Measurements from ENCODE around the gene HABP2.

The HABP2 gene

DNA sequence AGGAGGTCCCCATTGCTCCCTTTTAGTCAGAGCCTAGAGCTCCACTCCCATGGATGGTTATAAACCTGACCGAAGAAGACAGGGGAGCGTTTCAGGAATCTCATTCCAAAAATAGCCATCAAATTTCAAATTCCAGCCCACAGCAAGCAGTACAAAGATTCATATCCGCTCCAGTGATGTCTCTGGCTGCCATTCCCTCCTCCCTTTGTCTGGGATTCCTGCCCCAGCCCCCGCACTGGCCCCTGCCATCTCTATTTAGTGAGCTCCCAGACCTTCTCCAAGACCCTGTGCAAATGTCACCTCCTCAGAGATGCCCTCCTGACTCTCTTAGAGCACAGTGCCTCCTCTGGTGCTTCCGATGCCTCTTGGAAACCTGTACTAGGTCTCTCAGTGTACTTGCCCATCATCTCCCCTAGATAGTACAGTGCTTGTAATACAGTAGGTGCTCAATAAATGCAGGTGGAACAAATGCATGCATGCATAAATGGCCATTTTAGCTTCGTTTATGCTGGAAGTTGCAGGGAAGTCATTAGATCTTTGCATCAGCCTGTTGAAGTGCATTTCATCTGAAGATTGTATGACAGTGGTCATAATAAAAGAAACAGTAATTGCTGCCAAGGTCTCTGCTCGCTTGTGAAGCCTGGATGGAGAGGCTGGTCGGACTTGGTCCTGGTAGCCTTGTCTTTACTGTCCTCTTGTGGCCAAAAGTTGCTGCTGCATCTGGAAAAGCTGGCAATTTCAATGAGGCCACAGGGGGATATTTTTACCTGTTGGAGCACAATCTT, 32.0 kb upstream of the HABP2 start:
- peak; percentile 98 for TF ChIP-seq CTCF (IDR thresholded peaks at IDR 0.05)
- Histone ChIP-seq H3K4me3 (no peak overlapping the region), H3K27ac (peak overlapping the region in 1 of 2 donors; percentile 17)
- DNase-seq (ENCODE audit: low spot score), result no peak

DNA sequence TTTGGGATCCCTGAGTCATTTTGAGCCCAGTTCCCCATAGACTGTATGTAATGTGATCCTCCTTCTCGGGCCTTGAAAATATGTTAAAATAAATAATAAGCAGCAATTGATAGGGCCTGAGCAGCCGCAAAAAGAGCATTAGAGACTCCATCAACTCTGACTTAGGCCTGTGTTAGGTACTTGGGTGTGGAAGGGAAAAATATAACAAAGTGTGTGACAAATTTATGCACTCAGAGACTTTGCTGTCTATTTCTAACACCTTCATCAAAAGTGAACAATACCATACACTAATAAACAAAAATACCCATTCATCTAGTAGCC, 31.4 kb upstream of the HABP2 start:
- TF ChIP-seq CTCF (IDR thresholded peaks at IDR 0.05), result no peak
- DNase-seq (ENCODE audit: low spot score), result no peak

DNA sequence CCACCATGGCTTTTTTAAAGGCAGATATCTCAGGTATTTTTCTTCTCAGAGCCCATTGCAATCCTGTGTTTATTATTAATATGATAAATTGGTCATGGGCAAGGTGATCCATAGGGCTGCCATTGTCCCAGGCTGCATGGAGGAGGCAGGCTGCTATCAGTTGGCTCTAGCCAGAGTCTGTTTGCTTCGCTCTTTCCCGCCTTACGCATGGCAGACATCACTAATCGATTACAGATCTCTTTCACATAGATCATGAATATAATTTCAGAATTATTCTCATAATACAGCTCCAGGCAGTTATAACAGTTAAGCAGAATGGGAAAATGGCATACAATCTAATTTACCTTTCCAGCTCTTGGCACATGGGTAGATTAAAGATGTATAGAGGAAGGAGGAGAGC, 30.4 kb upstream of the HABP2 start:
- H3K27ac ChIP-seq, result peak overlapping the region in 1 of 2 donors; percentile 0
- no peak for TF ChIP-seq CTCF (IDR thresholded peaks at IDR 0.05)
- DNase-seq (ENCODE audit: low spot score), result no peak
- no peak overlapping the region for H3K4me3 ChIP-seq

More for the DNA sequence above, 31.4 kb upstream of the HABP2 start:
- H3K27ac ChIP-seq, result no peak overlapping the region
- no peak overlapping the region for H3K4me3 ChIP-seq

DNA sequence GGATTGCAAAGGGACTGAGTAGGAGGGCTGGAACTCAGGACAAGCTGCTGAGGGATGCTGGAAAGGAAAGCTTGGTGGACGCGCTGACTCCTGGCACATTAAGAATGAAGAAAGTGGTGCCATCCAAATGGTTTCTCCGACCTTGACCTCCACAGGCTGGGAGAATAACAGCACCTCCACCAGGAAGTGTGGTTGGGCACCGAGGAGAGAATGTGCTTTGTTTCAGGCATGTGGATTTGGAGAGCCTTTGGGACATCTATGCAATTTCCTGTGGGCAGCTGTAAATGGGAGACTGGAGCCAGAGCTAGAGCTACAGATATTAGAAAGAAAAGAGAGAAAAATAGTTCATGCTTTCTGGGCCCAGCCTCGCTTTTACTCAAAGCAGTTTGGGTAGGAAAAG, 29.8 kb upstream of the HABP2 start:
- TF ChIP-seq CTCF (IDR thresholded peaks at IDR 0.05), result no peak
- no peak for DNase-seq (ENCODE audit: low spot score)
- H3K27ac ChIP-seq, result peak overlapping the region in 1 of 2 donors; percentile 0
- H3K4me3 ChIP-seq, result no peak overlapping the region

GRCh38 chr10:113523628-113524027, 29.2 kb upstream of the HABP2 start:
- Histone ChIP-seq H3K27ac (peak overlapping the region in 1 of 2 donors; percentile 0), H3K4me3 (no peak overlapping the region)
- TF ChIP-seq CTCF (IDR thresholded peaks at IDR 0.05), result no peak
- no peak for DNase-seq (ENCODE audit: low spot score)

- TF ChIP-seq CTCF (IDR thresholded peaks at IDR 0.05), result no peak
- Histone ChIP-seq H3K4me3 (no peak overlapping the region), H3K27ac (no peak overlapping the region)
- DNase-seq (ENCODE audit: low spot score), result no peak
These were observed 28.7 kb upstream of the HABP2 start for GRCh38 chr10:113524120-113524519.

Data from coronary artery (tissue), 2 donors.